ENCODE results near the gene ACKR3. TPM values are rescaled to one million over a fixed set of nuclear protein-coding genes. Genes with fewer than 3 reads are reported as not detected.

The ACKR3 gene
- total RNA-seq, 1 experiment from 2014 or later = not detected

- intact Hi-C loops (cut with micrococcal nuclease; ENCODE audit: unreplicated experiment) = no loop called here
- H3K27me3 ChIP-seq (ENCODE audit: control insufficient read depth, insufficient read depth, low read length) = peaks cover 6% of the 10 kb centered on the region; the same call in 1 of the 2 replicates
- H3K9me3 ChIP-seq (ENCODE audit: control insufficient read depth, insufficient read depth, low read depth, low read length) = no peaks in the 10 kb centered on the region
- no peak overlapping the region for H3K27ac ChIP-seq (ENCODE audit: low read length)
- no peak for TF ChIP-seq TCF7L2 (IDR thresholded peaks at IDR 0.05; ENCODE audit: low read depth, low read length)
- TF ChIP-seq SIN3A (IDR thresholded peaks at IDR 0.05; ENCODE audit: borderline replicate concordance, insufficient read depth, low read depth, low read length) = no peak
- TF ChIP-seq CTCF (IDR thresholded peaks at IDR 0.05) = no peak
- no peak for TF ChIP-seq POLR2AphosphoS5 (IDR thresholded peaks at IDR 0.05; ENCODE audit: low read depth, low read length)
- TF ChIP-seq REST (IDR thresholded peaks at IDR 0.05; ENCODE audit: insufficient read depth in 1 of 2, low read depth in 2 of 2, low read length in 1 of 2) = no peak
- no peaks in the 10 kb centered on the region for H3K4me1 ChIP-seq (ENCODE audit: control insufficient read depth, insufficient read depth, low read length)
- in situ Hi-C loops (cut with HindIII; ENCODE audit: low pct_unique_long_range_greater_than_20kb, low sequenced_read_pairs) = no loop called here
- CTCF ChIA-PET = no interaction called here
- BruUV-seq (replicated peaks) = no TSS peak
- no peaks in the 10 kb centered on the region for H3K36me3 ChIP-seq (ENCODE audit: control insufficient read depth, insufficient read depth, low read length)
- DNase-seq (ENCODE audit: low read depth, low spot score) (no peak), ATAC-seq (no peak)
- H3K4me3 ChIP-seq (ENCODE audit: low read depth in 2 of 2, low read length in 2 of 2) = no peak overlapping the region
- POLR2A ChIA-PET = no interaction called here
Measured at GRCh38 chr2:236553522-236553921, 16.1 kb upstream of the ACKR3 start.

GRCh38 chr2:236554629-236555282 is 14.9 kb upstream of the ACKR3 start:
- no peak for DNase-seq (ENCODE audit: low read depth, low spot score)
- H3K4me1 ChIP-seq (ENCODE audit: control insufficient read depth, insufficient read depth, low read length) = no peaks in the 10 kb centered on the region
- TF ChIP-seq REST (IDR thresholded peaks at IDR 0.05; ENCODE audit: insufficient read depth in 1 of 2, low read depth in 2 of 2, low read length in 1 of 2) (no peak), SIN3A (IDR thresholded peaks at IDR 0.05; ENCODE audit: borderline replicate concordance, insufficient read depth, low read depth, low read length) (no peak), CTCF (IDR thresholded peaks at IDR 0.05) (no peak), POLR2AphosphoS5 (IDR thresholded peaks at IDR 0.05; ENCODE audit: low read depth, low read length) (no peak), TCF7L2 (IDR thresholded peaks at IDR 0.05; ENCODE audit: low read depth, low read length) (no peak)
- intact Hi-C loops (cut with micrococcal nuclease; ENCODE audit: unreplicated experiment) (loop anchor here (2.0 kb wide), 1 partner anchor 16 kb away; no protein-coding TSS in a partner anchor), in situ Hi-C loops (cut with HindIII; ENCODE audit: low pct_unique_long_range_greater_than_20kb, low sequenced_read_pairs) (no loop called here)
- CTCF ChIA-PET = no interaction called here
- POLR2A ChIA-PET = no interaction called here
- no peaks in the 10 kb centered on the region for H3K9me3 ChIP-seq (ENCODE audit: control insufficient read depth, insufficient read depth, low read depth, low read length)
- peaks cover 8% of the 10 kb centered on the region; the same call in 1 of the 2 replicates for H3K27me3 ChIP-seq (ENCODE audit: control insufficient read depth, insufficient read depth, low read length)
- no peak overlapping the region for H3K4me3 ChIP-seq (ENCODE audit: low read depth in 2 of 2, low read length in 2 of 2)
- no peak overlapping the region for H3K27ac ChIP-seq (ENCODE audit: low read length)
- BruUV-seq (replicated peaks) = no TSS peak
- no peaks in the 10 kb centered on the region for H3K36me3 ChIP-seq (ENCODE audit: control insufficient read depth, insufficient read depth, low read length)
- no peak for ATAC-seq
